Dedifferentiated amniotic fluid mesenchymal stem cell (primary cell): ENCODE data around the gene SPPL2B.

Source experiments
- DNase-seq: peaks from one replicate; pipeline ENCODE4 v3.0.0-alpha.2; 2016; ENCODE audit errors: extremely low spot score

SPPL2B gene

DNA sequence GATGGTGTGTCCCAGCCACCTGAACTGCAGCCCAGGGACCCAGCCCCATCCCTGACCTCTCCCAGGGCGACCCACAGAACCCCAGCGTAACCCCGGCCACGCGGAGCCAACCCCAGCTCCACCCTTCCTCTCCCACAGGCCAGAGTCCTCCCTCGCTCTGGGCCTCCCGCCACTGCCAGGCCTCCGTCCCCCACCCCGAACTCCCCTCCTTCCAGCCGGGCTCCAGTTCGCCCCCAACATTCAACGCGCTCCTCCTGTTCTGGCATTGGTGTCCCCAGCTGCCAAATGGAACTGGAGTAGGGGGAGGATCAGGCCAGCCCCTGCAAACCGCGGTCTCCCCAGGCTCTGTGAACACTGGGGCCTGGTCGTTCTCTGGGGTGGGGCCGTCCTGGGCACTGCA, 28.0 kb upstream of the SPPL2B start:
- DNase-seq = no peak

DNA sequence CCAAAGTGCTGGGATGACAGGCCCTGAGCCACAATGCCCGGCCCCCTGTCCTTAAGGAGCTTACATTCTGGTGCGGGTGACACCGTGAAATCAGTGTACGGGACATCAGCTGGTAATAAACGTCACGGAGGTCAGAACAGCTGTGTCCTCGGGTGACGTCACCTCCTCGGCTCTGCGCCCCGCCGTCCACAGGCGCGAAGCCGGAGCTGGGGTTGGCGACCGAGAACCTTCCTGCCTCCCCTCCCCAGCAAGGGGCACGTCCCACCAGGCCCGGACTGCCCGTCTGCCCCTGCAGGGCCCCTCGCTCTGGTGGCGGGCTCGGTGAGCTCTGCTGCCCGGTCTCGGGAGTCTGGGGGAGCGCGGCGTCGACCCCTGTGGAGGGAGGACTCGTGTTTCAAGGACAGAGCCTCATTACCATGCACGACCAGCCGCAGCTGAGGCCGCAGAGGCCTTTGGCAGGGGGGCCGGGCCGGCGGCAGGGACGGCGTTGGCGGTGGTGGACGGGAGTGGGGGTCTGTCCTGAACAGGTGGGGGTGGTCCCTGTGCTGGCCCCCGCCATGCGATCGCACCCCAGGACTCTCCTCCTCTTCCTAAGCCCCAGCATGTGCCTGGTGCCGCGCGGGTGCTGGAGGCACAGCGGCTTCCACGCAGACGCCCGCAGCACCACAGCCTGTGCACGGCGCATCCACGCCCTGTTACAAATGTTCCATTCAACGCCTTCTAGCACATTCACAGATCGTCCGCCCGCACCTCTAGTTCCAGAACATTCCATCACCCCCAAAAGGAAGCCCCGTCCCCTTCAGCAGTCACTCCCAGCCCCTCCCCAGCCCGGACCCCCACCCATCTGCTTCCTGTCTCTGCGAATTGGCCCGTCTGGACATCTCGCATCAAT, 25.9 kb upstream of the SPPL2B start:
- no peak for DNase-seq

DNA sequence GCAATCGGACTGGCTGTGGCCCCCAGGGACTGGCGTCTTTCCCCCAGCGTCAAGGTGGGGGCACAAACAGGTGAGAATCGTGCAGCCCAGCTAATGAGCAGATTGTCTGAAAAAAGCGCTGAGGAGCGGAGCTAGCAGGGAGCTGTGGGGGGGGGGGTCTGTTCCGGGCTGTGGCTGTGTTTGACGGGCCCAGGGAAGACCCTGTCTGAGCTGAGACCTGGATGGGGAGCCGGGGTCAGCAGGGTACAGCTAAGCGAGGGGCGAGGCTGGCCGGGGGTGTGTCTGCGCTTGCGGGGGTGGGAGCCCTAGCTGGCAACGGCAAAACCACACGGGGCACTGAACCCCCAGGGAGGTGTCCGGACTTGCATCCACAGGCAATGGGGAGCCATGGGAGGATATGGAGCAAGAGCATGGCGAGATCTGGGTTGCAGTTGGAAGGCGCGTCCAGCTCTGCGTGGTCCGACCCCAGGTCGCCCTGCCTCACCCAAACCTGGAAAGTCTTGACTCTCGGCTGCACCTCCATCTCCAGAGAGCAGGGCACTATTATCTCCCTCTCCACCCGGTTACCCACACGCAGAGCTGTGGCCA, 25.2 kb upstream of the SPPL2B start:
- no peak for DNase-seq

DNA sequence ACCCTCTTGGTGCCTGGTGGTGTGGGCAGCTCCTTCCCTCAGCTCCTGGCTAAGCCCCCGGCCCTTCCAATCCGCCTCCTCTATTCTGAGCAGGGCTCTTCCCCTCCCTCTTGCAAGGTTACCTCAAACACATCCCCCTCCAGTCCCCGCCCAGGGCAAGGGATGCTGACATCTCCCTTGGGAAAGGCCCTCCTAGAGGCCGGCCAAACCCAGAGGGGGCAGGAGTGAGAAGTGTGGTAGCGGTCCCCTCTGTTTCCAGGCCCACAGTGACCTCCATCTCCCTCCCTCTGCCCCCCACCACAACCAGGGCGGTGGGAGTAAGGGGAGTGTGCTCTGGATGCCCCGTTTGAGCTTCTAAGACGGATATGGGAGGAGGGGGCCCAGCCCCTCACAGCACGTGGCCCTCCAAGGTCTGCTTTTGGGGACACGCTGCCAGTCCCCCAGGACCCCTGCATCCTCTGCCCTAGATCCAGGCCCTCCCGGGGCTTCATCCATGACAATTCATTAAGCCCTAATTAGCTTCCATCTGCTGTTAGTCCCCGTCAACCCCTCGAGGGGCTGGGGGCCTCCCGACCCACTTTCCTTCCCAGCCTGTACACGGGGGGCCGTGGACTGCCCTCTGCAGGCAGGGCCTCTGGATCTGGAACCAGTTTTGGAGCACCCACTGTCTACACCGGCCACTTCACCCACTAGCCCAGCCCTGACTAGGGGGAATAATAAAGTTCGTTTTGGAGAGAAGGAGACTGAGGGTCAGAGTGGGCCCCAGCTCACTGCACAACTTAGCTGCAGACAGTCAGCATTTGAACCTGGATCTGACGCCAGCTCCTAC, 22.8 kb upstream of the SPPL2B start:
- no peak for DNase-seq

DNA sequence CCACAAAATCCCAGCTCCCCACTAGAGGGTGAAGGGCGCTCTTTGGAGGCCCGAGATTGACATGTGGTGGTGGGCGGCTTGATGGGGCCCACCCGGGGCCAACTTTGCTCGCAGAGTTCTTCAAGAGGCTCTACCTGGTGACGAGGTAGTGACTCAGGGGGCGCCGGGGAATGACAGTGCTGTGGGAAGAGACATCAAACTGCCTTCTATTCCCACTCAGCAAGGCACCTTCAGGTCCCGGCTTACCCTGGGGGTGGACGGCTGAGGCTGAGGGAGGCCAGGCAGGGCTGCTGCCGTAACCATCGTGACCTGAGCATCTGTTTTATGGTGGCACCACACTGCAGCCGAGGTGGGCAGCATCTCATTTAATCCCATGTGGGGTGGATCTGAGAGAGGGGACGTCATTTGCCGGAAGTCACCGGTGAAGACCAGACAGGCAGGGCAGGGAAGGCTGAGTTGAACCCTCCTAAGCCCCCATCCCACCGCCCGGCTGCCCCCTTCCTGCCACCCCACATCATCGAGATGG, 22.1 kb upstream of the SPPL2B start:
- DNase-seq = no peak

DNA sequence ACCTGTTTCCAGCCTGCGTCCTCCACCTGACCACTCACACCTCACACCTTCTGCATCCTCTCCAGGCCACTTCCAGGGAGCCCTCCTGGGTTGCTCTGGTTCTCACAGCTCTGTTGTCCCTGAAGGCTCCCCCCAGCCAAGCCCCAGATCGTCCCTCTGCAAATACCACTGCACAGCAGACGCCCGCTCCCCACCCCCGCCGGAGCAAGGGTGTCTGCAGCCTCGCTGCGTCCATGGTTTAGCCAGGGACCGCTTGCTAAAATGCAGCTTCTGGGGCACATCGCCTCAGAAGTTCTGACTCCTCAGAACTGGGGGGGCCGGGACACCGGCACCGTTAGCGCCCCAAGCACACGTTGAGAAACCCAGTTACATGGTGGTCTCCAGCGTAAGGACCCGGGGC, 21.5 kb upstream of the SPPL2B start:
- no peak for DNase-seq

DNA sequence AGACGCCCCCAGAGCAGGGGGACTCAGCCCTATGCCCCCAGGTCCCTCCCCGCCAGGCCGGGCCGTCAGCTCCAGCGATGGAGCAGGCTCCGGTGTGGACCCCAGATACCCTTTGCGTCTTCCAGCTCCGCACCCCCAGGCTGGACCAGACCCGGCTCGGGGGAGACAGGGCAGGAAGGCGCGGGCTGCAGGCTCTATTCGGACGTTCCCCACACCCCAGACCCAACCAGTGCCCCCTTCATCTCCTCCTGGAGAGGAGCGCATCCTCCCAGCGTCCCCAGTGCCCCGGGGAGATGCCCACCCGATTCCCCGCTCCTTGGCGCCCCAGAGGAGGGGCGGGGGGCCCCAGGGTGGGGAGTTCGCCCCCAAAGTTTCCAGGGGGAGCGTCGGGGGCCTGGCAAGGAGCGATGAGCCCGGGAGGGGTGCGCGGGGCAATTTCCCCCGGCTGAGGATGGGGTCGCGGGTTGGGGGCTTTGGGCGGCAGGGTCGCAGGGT, 20.9 kb upstream of the SPPL2B start:
- no peak for DNase-seq

DNA sequence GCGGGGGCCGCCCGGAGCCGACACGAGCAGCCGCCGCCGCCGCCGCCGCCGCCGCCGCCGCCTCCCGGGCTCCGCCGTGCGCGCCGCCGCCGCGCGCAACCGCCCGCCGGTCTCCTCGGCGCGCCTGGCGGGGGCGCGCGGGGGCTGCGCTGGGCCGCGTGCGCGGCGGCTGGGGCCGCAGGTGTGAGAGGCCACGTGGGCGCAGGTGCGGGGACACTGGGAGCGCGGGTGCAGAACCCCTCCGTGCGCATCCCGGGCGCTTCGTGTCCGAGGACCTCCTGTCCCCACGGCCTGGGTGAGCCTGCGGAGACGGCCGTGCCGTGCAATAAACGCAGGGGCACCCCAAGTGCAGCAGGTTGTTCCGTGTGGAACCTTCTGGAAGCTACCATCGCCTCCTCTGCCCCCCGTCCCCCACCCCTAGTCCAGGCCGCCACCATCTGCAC, 20.3 kb upstream of the SPPL2B start, which contains the start of gene LINGO3:
Gene LINGO3 (minus strand): TSS at position 41 of the 443 bp plus-strand sequence. CDS start 16,378 bp downstream, outside the sequence.
- no peak for DNase-seq

DNA sequence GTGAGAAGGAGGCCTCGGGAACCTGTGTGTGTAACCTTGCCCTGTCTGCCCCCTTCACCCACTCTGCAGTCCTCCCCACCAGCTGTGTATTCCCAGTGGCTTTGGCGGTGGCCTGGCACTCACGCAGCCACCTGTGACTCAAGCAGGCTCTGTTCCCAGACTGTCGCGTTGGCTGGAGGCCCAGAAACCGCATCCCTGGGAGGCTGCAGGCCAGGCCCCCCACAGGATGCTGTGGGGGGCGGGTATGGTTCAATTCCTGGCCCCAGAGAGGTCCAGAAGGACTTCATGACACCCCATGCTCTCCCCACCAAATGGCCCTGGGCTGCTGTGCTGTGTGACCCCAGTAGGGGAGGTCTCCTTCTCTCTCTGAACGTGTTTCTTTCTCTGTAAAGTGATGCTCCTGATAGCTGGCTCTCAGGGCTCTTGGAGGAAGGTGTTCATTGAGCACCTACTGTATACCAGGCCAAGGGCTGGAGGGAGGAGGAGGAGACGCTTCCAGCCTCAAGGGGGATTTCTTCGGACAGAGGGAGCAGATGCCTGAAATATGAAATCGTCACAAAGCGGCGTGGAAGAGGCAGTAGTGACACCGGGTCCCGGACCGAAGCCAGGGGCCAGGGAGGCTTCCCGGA, 18.6 kb upstream of the SPPL2B start:
- no peak for DNase-seq

DNA sequence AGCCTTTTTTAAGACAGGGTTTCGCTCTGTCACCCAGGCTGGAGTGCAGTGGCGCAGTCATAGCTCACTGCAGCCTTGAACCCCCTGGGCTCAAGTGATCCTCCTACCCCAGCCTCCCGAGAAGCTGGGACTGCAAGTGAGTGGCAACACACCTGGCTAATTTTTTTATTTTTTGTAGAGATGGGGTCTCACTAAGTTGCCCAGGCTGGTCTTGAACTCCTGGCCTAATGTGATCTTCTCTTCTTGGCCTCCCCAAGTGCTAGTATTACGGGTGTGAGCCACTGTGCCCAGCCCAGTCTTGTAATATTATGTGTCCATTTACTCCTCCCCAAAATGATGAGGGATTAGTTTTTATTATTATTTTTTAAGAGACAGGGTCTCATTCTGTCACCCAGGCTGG, 17.4 kb upstream of the SPPL2B start:
- no peak for DNase-seq

DNA sequence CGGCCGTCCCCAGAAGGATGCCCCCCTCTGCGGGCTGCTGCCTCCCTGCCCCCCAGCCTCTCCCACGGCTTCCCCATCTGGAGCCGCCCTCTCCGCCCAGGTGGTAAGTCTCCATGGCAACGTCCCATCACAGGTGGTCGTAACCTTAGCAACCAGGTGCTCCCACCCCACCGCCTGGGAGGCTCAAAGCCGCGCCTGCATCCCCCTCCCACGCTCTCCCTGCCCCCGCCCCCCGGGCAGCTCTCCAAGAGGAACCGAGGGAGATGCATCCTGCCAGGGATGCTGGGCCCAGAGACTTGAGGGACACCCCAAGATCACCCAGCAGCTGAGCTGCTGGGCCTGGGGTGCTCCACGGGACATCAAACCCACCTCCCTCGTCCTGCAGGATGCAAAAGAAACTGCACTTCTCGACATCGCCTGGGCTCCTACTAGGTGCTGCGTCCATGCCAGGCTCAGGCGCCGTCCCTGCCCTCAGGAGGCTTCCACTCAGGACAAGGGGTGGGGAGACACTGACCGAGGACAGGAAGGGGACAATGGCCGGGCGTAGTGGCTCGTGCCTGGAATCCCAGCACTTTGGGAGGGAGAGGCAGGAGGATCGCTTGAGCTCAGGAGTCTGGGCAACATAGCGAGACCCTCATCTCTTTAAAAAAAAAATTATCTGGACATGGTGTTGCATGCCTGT, 15.5 kb upstream of the SPPL2B start:
- DNase-seq = no peak

DNA sequence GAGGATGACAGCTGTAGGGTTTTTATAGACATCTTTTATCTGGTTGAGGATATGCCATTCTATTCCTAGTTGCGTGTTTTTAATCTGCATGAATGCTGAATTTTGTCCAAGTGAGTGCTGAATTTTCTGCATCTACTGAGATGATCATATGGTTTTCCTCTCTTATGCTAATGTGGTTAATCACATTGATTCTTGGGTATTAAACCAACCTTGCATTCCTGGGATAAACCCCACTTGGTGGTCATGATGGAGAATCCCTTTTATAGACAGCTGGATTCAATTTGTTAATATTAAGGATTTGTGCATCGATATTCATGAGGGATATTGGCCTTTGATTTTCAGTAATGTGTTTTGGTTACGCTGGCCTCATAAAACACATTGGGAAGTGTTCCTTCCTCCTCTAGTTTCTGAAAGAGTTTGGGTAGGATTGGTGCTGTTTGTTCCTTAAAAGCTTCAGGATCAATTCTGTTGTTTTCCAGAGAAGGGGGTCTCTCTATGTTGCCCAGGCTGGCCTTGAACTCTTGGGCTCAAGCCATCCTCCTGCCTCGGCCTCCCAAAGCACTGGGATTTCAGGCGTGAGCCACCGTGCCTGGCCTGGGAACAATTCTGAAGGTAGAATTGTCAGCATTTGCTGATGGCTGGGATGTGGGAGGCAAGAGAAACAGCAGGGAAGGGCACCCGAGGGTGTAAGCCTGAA, 13.2 kb upstream of the SPPL2B start:
- DNase-seq = no peak

DNA sequence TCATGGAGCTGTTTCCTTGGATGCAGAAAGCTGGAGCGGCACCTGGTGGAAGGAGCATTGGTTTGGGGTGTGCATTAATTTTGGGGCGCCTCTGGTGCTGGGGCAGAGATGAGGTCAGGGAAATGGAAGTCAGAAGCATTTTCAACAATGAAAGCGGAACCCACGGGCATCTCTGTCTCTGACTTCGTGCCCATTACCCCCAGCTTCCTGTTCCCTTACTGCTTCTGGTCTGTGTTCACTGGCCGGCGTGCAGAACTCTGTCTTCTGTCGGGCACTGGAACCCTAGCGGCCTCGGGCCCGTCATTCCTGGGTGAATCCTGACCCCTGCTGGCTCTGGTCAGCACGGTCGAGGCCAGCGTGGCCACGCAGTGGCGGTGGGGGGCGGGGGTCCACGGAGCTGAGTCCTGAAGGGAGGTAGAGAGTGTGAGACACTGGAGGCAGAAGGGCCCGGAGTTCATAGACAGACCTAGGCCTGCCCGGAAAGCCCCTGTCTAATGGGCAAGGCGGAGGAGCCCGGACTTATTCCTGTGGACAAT, 12.6 kb upstream of the SPPL2B start:
- peak; percentile 22 for DNase-seq

DNA sequence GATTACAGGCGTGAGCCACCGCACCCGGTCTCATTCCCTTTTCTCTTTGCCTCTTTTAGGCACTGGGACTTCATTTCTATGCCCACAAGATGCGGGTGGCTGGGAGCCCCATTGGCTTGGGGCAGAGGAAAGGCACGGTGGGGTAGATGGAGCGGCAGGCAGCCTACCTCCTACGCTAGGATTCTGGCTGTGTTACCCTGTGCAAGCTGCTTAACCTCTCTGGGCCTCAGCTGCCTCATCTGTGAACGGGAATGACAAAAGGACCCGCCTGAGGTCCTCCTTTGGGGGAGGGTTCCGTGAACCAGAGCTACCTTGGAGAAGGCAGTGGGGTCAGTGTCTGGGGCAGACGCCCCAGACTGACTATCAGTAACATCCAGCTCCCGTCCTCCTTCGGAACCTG, 11.2 kb upstream of the SPPL2B start:
- no peak for DNase-seq

DNA sequence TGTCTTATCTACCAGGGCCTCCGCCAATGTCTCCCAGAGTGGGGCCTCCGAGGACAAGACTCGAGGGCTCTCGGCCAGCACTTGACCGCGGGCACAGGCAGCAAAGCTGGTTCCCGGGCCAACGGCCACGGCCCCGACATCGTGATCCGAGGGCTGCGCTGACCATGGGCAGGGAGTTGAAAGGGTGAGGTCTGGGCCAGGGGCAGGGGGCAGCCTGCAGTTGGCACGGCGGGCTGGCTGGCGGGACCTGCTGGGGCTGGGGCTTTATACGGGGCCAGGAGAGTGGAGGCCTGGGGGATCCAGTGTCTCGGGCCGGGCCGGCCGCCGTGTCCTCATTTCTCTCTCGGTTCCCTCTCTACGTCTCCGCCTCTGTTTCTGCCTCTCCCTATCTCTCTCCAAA, 10.7 kb upstream of the SPPL2B start:
- no peak for DNase-seq

DNA sequence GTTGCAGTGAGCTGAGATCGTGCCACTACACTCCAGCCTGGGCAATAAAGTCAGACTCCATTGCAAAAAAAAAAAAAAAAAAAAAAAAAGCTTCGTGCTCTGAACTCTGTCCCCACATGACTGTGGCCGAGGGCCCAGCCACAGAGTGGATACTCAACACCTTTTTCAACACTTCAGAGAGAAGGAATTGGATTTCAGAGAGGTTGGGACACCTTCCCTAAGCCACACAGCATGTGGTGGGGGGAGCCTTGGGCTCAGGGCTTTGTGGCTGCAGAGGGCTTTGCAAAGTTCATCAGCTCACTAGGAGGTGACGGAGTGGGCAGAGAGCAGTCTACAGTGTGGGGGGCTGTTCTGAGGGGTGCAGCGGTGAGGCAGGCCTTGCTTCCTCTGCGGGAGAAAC, 9.6 kb upstream of the SPPL2B start:
- no peak for DNase-seq

DNA sequence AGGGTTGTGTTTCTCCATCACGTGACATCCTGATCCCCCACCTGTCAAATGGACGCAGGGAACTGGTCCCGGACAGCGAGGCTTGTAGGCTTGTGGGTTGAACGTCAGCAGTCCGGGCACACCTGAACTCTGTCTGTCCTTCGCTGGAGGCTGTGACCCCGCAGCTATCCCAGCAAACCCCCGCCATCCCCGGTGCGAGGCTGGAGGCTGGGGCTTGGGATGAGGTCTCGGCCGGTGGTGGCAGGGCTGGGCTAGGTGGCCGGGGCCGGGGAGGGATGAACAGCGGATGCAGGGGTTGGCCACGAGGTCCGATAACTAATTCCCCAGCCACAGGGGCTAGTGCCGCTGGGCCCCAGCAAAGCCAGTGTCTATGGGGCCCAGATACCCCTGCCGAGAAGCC, 8.9 kb upstream of the SPPL2B start:
- no peak for DNase-seq

DNA sequence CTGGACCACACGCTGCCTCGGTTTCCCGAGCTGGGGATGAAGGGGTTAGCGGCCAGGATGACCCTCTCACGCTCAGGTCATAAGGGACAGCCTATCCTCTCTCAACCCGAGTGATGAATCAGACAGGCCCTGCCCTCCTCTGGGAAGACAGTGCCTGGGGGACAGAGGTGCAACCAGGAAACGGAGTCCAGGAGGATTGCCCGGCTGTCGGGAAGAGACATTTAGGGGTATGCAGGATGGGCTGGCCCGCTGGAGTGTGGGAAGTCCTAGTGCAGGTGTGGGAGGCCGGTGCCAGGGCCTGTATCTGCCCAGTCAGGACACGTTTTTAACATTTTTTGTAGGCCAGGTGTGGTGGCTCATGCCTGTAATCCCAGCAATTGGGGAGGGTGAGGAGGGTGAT, 8.4 kb upstream of the SPPL2B start:
- no peak for DNase-seq

DNA sequence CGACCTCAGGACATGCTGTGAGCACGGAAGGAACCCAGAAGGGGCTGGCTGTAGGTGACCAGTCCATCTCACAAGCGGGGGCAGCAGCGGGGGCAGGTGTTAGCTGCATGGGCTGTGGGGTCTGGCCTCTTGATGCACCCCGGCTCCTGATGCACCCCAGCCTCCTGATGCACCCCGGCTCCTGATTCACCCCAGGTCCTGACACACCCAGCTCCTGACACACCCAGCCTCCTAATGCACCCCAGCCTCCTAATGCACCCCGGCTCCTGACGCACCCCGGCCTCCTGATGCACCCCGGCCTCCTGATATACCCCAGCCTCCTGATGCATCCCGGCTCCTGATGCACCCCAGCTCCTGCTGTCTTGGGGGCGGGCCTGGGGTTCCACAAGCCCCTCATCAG, 7.5 kb upstream of the SPPL2B start:
- DNase-seq = no peak
